CD4-positive, alpha-beta T cell treated with Interleukin-15 for 4 hours (primary cell): ENCODE data around the gene LMNA.

ENCODE experiments used
- DNase-seq: peaks from one replicate; pipeline ENCODE4 v3.0.0-alpha.2; 2020; ENCODE audit warnings: low spot score

Gene LMNA

GRCh38 chr1:156082309-156083091 is 32.0 kb upstream of the LMNA start, which contains the start of gene MEX3A:
Gene MEX3A, minus strand, starts transcription at chr1:156082465. Its CDS starts 467 bp downstream, at chr1:156081998.
- peak; percentile 47 for DNase-seq

GRCh38 chr1:156083800-156084790 is 30.4 kb upstream of the LMNA start:
- DNase-seq = no peak

GRCh38 chr1:156086256-156086662 is 28.3 kb upstream of the LMNA start:
- DNase-seq = no peak

- no peak for DNase-seq
Observed at GRCh38 chr1:156089704-156090103, 24.8 kb upstream of the LMNA start.

- no peak for DNase-seq
Observed at GRCh38 chr1:156090138-156090839, 24.2 kb upstream of the LMNA start.

GRCh38 chr1:156090840-156091188 is 23.7 kb upstream of the LMNA start:
- DNase-seq = peak; percentile 90

- DNase-seq = no peak
Observed at GRCh38 chr1:156091610-156092009, 22.9 kb upstream of the LMNA start.

GRCh38 chr1:156095906-156096508 is 18.5 kb upstream of the LMNA start:
- no peak for DNase-seq

- DNase-seq = peak; percentile 97
Observed at GRCh38 chr1:156096640-156097391, 17.7 kb upstream of the LMNA start.

- DNase-seq = no peak
Observed at GRCh38 chr1:156097499-156098178, 16.9 kb upstream of the LMNA start.

- no peak for DNase-seq
Observed at GRCh38 chr1:156098784-156099183, 15.7 kb upstream of the LMNA start.

- no peak for DNase-seq
Observed at GRCh38 chr1:156099282-156099681, 15.2 kb upstream of the LMNA start.

GRCh38 chr1:156100205-156100995 is 14.1 kb upstream of the LMNA start:
- no peak for DNase-seq

- DNase-seq = no peak
Observed at GRCh38 chr1:156101880-156102279, 12.6 kb upstream of the LMNA start.

- DNase-seq = no peak
Observed at GRCh38 chr1:156102633-156103511, 11.6 kb upstream of the LMNA start.

GRCh38 chr1:156103521-156103947 is 11.0 kb upstream of the LMNA start:
- peak; percentile 65 for DNase-seq

- DNase-seq = peak; percentile 85
Observed at GRCh38 chr1:156104065-156104810, 10.3 kb upstream of the LMNA start.
